GM18499 (cell line): Measurements from ENCODE around the gene PRM1.

Experiments used
- ATAC-seq: cut with Tn5 transposase; IDR thresholded peaks from one replicate; pipeline ENCODE4 v1.9.1; 2021; ENCODE audit warnings: moderate number of reproducible peaks; ENCODE audit not compliant: insufficient read depth, unreplicated experiment

PRM1 gene

DNA sequence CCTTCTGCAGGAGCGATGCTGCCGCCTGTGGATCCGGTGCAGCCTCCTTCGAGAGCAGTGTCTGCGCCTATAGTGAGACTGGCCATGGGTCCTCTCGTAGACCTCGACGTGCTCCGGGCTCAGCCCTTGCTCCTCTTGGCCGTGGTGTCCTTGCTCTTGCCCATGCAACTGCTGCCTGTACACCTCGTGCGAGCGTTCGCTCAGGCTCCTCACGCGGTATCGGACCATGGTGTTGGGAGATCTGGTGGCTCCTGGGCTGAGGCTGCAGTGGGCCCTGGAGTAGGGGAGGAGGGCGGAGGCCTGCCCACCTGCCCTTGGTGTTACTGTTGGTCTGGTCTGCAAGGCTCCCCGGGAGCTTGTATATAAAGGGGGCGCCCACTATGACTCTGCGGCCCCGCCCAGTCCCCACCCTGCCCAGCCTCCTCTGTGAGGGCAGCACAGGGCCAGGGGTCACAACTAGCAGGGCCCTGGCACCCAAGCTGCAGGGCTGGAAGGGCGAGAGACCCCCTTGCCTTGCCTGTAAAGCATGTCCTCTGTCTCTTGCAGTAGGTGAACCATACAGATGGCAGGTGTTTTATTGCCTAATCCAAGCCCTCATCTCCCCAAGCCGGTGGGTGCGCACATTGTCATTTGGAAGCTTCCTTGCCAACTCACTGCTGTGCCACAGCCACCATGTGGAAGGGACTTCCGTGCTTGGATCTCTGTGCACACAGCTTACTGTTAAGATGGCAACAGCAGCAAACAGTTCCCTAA, 4.8 kb downstream of the PRM1 start, which contains the start of gene PRM2:
Gene PRM2, minus strand, starts transcription at position 338 of the 753 bp plus-strand sequence. Its CDS starts 110 bp downstream, at position 228.
- no peak for ATAC-seq

DNA sequence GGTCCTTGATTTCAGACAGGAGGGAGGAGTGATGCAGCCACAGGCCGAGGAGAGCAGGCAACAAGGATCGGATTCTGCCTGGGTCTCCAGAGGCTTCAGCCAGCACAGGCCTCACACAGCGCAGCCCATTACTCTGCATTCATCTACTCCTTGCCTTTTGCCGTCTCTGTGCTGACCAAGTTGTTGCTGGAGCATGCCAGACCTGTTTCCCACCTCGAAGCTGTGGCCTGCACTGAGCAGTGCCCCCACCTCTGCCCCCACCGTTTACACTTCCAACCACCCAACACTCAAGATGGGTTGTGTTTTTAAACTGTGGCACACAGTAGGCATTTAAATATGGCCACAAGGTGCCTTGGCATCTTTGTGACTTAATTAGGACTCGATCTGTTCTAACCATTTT, 6.2 kb downstream of the PRM1 start:
- ATAC-seq, result no peak

DNA sequence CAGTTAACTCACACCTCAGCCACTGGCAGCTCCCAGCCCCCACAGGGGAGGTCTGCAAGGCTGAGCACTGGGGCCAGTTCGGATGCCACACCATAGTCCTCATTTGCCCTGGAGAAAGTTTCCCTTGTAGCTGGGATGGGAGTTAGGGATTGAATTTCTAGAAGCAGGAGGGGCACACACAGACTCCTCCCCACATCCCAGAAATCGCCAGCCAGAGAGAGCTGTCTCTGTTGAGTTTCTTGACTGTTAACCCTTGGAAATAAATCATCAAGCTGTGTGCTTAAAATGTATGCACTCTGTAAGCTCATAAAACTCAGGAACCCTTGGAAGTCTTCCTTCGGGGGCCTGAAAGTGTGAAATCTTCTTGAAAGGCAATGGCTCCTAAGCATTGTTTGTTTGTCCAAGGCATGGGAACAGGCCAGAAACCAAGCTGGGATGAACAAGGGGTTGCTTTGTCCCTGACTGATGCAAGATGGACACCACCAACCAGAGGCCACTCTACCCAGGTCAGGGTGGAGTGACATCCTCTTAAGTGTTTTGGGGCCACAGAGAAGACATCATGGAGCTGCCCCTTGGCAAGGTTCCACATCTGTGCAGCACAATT, 7.3 kb downstream of the PRM1 start:
- no peak for ATAC-seq

DNA sequence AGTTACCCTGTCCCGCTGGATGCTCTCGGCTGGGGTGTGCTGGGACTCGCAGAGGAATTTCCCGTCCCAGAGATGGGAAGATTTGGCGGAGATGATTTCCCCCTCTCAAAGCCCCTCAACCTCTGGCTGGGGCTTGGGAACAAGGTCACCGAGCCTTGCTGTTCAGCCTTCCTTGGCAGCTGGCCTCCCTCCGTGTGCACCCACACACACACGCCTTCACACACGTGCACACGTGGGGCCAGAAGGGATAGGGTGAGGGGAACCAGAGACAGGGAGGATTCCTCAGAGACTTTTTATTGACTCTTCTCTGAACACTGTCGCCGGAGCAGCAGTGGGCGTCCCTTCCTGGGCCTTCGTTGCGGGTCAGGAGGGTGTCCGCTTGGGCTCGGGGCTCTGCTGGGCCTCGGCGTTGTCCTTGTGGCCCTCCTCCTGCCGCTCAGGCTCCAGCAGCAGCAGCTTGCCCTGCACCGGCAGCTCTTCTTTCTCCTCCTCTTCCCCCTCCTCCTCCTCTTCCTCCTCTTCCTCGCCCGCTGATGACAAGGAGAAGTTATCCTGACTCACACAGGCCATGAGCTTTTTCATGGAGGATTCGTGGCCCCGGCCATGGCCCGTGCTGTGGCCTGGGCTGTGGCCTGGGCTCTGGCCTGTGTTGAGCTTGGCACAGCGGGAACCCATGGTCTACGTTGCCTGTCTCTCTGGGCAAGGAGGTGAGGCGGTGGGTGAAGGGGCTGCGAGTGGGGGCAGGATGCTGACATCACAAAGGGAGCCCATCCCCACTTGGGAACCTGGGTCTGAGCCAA, 8.0 kb downstream of the PRM1 start, which contains the start of gene PRM3:
Gene PRM3, minus strand, starts transcription at position 709 of the 800 bp plus-strand sequence. Its CDS starts 34 bp downstream, at position 675.
- ATAC-seq, result no peak

DNA sequence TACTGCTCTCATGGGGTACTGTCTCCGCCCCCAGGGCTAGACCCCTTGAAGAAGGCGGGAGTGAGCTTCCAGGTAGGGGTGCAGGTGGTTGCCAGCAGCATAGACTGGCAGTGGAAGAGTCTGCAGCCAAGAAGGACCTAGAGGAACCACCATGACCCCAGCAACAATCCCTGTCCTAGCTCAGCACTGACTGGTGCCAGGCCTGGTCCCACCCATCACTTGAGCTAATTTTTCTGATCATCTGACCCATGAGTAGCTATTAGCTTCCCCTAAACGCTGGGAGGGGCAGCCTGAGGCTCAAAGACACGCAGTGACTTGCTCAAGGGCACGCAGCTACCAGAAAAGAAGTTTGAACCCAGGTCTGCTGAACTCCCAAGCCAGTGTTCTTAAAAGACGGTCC, 8.6 kb downstream of the PRM1 start:
- no peak for ATAC-seq

DNA sequence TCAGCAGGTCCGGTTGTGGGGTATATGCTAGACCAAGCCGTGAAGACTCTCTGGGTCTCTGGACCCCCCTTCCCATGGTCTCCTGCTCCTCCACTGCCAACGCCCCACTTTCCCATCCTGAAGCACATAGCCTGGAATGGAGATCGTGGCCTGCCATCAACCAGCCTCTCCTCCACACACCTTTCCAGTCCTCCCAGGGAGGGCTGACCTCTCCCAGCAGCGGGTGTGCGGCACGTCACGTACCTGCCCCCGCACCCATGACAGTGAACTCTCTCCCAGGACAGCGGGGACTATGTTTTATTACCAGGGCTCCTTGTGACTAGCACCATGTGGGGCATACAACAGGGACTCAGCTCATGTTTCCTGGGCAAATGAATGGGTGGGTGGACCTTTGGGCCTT, 9.5 kb downstream of the PRM1 start:
- ATAC-seq, result no peak

DNA sequence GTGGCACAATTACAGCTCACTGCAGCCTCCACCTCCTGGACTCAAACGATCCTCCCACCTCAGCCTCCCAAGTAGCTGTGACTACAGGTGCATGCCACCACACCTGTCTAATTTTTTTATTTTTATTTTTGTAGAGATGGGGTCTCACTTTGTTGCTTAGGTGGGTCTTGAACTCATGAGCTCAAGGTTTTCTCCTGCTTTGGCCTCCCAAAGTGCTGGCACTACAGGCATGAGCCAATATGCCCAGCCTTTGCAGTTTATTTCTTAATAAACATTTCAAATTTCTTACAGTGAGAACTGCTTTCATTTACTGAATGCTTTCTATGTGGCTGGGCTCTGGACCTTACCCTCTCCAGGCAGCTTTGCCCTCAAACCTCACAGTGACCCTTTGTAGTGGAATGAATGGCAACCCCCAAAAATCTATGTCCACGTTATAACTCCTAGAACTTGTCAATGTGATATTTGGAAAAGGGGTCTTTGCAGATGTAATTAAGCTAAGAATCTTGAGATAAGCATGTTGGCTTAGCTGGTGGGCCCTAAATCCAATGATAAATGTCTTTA, 10.4 kb downstream of the PRM1 start:
- no peak for ATAC-seq

DNA sequence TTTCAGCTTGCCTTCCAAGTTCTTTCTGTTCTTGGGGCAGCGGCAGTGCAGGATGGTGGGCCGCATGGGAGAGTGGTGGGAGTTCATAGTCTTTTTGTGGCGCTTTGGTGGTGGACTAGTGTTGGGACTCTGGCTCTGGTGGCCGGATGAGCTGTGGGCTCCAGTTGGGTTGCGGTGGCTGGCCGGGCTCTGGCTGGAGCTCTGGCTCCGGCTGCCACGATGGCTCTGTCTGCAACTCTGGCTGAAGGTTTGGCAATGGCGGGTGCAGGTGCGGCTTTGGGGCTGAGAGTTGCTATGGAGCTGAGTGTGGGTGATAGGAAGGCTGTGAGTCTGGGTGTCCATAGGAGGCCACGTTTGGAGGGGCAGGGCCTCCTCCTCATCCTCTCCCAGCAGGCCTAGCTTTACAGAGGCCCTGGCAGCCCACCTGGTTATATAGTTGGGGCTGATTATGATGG, 12.2 kb downstream of the PRM1 start, which contains the start of gene TNP2:
Gene TNP2, minus strand, starts transcription at position 405 of the 455 bp plus-strand sequence. Its CDS starts 63 bp downstream, at position 342.
- ATAC-seq, result no peak

DNA sequence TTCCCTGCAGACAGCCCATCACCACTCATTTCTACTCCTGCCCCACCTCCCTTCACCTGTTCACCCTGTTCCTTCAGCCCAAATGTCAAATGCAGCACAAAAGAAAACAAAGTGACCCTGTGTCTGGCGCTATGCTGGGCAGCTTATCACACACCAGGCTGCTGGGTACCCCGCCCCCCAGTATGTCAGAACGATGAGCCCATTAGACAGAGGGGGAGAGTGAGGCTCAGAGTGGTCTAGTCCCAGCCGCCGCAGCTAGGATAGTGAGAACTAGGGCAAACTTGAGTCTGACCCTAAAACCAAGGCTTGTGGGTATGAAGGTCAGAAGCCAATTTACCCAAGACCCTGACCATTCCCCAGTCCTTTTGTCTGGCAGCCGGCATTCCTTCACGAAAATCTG, 16.0 kb downstream of the PRM1 start:
- no peak for ATAC-seq

DNA sequence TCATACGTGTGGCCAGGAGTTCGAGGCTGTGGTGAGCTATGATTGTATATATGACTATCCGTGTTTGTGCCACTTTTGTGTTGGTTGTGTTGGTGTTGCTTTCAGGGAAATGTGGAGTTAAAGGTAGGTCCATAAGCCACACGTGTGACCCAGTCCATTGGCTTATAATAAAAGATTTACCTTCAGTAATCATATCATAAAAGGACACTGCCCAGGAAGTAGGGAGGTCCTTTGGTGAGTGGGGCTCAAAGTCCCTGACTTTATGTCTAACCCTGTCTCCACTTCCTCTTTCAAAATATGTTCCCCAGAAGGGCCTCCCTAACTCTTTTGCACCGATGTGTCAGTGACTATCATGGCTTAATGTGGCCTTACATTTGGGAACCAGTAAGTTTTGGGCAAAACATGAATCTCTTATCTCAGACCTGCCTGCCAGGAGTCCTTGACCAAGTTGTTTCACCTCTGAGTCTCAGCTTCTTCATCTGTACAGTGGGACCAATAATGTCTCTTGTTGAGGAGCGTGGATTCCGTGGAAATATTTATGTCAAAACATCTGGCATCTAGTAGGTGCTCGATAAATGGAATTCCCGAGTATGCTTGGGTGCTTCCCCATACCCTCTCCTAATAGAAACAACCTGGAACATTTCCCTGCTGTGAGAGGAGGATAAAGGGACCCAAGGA, 16.8 kb downstream of the PRM1 start:
- no peak for ATAC-seq

DNA sequence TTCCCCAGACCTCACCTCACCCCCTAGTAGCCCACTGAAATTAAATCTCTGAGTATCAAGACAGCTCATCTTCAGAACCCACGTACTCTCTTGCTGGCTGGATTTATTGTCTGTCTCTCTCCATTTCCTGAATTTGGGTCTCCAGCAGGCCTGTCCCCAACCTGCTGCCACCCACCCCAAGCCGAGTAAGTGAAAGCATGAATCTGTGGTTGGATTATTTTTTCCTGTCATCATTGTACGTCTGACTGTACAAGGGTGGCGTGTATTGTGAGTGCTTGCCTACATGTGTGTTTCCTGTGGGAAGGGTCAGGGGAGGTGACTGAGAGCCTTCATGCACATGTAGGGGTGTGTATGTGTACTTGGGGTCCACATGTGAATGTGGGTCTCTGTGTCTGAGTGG, 17.4 kb downstream of the PRM1 start:
- no peak for ATAC-seq

DNA sequence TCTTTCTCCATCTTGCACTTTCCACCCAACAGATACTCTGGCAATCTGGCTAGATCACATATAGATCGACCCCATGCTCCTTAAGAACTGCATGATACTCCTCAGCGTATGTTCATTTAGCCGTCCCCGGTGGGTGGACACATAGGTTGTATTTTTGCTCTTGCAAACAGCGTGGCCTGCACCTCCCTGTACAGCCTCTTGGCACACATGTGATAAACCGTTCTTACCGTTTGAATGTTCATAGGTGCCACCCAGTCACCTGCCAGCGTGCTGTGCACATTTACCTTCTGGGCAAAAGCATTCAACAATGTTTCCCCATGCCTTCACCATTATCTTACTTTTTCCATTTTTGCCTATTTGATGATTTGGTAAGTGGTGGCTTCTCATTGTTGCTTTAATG, 18.2 kb downstream of the PRM1 start:
- ATAC-seq, result no peak

DNA sequence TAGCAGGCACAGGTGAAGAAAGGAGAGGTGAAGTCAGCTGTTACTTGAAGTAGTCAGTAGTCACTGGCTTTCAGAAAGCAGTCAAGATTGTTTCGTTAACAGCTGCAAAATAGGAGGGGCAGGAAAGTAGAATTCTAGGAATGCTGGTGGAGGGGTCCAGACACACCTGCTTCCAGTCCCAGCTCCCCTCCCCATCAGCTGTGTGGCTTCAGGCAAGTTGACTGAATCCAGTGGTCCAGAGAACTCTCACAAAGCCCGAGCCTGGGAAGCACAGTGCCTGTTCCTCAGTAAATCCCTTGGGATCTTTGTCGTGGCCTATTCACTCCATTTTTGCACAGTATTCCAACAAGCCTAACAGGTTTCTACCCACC, 20.5 kb downstream of the PRM1 start:
- no peak for ATAC-seq

DNA sequence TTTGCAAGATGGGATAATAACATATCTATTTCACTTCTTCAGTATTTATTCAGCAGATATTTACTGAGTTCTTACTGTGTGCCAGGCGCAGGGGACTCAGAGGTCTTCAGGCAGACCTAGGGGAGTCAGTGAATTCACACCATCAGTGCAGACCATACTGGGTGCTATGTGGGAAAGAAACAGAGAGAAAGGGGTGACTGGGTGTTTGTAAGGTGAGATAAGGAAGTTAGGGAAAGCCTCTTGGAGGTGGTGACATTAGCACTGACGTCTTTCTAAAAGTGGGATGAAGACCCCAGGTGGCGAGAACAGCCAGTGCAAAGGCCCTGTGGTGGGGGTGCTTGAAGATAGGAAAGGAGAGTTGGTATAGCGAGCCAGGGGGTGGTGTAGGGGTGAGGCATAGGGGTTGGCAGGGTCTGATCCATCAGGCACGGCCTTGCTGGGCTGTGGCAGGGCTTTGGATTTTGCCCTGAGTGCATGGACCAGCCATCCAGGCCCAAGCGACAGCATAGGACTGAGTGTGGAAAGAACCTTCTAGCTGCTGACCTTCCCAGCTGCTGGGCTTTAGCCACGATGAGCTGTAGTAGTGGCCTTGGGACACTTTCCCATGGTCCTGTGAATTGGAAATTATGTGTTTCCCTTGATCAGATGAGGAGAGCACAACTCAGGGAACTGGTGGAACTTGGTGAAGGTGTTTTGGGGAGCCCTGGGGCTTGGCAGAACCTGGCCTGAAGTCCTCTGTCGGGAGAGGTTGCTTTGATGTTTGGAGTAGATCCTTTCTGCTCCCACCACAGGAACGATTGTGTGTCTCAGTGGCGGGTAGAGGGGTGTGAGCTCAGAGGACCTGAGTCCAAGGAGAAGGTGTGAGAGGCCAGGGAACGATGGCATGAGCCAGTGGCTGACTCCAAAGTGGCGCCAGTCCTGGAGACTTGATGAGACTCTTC, 21.2 kb downstream of the PRM1 start:
- ATAC-seq, result no peak

DNA sequence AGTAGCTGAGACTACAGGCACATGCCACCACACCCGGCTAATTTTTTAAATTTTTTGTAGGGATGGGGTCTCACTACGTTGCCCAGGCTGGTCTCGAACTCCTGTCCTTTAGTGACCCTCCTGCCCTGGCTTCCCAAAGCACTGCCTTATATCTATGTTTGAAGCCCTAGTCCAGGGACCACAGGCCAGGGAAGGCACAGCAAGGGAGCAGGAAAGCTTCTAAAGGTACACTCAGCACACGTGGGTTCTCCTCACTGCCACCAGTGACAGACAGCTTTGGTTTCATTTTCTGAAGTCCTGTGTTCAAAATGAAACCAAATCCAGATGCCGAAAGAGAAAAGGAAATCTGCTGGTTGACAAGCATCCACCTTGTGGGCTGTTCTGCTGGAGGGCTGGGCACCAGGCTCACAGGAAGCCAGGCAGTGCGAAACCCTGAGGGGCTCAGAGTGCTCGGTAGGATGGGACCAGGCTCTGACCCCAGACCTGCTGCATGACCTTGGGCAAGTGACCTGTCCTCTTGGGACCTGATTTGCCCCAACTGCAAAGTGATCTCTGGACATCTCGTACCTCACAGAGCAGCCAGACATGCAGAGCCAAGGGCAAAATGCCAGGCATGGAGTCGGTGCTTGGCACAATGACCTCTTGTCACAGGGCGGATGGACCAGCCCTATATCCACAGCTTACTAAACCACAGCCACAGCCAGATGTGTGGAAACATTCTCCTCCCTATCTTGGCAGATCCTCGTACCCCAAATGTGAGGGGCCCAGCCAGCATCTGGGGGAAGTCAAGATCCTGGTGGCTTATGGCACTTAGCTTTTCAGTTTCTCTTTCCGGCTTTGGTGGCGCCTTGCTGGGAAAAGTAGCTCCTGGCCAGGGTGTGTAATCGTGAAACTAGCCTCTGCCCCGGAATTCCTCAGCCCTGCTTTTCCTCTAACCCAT, 22.3 kb downstream of the PRM1 start:
- no peak for ATAC-seq

DNA sequence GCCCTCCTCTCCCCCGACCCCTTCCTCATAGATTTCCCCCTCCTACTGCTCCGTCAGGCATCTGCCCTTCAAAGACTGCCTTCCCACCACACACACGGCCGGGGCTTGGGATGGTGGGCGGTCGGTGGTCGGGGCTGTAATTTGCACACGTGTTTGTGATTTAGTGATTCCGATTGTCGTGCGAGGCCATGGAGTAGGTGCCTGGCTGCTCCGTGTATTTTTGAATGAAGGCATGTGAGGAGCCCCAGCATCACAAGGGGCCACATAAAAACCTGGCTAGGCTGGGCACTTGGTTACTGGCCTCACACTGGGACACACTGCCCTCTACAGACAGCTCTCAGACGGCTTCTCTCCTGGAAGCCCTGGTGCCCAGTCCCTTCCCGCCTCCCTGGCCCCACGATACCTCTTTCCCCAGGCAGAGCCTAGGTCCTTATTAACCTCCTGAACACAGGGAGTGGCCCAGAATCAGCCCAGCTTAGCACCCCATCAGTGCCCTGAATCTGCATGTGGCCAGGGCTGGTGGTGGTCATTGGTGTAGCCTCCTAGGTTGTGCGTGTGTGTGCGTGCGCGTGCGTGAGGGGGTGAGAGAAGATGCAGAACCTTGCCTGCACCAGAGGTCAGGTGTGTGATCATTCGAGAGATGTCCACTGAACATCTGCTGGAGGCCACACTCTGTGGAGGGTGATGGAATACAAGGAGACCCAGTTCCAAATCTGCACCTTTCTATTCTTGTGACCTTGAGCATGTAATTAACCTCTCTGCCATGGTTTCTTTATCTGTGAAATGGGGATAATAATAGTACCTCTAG, 23.8 kb downstream of the PRM1 start:
- ATAC-seq, result no peak

DNA sequence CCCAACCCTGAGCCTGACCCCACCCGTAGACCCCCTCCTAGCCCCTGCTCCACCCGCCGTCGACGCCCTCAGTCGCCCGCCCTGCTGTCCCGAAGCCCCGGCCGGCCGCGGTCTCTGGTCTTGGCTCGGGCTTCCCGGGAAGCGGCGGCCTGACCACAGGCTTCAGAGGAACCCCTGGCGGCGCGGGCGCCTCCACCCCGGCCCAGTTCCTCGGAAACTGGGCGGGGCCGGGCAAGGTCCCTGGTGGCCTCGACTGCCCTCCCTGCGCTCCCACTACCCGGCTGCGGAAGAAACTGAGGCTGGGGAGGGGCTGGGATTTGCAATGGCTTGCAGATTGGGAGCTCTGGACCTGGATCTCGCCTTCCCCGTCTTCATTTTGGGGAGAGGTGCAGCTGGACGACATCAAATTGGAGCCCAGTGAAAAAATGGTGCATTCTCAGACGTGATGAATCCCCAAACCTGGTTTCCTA, 24.4 kb downstream of the PRM1 start:
- ATAC-seq, result no peak
